Esophagus mucosa (tissue), 1 donor: ENCODE results near the gene ACOT4. TPM values are rescaled to one million over a fixed set of nuclear protein-coding genes. Genes with fewer than 3 reads are reported as not detected.
A peak's percentile ranks its signal among the peaks of the same experiment; 100 is the strongest.
"Not testable (repeated sequence)": the region's sequence is repeated elsewhere in the genome, so short reads cannot be mapped to it uniquely, and the experiment has no call there.

Experiments
- ATAC-seq: fragments of 200-7000 bp; cut with Tn5 transposase; one replicate; pipeline ENCODE4 v1.9.1; 2020
- total RNA-seq: library from RNA; stranded (reverse); gene quantifications from one replicate; pipeline ENCODE4 v1.2.4, GENCODE V29; 2023
- donor health status: DM: yes; HTN: yes; CAD: no.

Gene ACOT4
- total RNA-seq, 1 donor from 2014 or later: 1.0 TPM

DNA sequence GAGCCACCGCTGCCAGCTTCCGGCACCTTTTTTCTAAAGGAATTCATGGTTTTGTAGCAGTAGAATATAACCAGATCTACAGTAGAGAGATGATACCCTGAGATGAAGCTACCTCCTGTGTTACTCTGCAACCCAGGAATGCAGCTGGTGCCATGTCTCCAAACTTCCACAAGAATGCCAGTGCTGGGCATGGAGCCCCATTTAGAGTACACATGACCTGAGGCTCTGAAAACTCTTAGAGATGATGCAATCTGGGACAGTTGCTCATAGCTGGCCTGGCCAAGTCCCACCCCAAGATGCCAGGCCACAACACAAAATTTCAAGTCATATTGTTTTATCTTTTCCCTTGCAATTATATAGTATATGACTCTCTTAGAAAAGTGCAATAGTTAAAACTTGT, 14.5 kb upstream of the ACOT4 start:
- ATAC-seq: peak; percentile 24

DNA sequence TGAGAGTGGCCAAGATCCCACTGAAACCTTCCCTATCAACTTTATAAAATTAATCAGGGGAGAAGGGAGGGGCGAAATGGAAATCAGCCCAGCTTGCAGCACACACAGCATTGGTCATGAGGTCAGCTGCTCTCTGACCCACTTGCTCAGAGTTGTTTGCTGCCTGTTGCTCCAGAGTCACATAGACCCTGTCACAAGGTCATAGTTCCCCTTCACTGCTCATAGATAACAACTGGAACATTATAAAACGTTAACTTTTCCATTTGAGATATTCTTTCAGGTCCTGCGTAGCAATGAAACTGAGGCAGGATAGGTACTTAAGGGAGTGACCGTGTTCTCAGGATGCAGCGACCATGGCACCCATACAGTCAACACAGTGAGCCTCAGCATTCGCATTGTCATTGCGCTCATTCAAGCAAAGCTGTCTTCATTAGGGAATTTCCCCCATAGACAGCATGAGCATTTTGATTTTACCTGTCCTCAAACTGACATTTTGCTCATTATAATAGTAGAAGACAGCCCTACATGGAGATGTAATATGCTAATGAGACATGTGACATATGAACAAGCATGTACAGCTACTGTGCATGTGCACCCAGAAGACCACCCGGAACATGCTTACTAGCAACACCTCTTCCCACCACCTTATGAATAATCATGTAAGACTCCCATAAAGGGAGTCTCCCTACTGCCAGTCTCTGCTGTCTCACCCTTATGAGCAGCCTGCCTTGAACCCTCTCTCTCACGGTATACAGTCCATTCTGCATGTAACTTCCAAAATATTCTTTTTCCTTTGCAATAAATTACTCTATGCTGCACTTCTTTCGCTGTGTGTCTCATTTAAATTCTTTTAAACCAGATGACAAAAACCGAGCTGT, 9.3 kb upstream of the ACOT4 start:
- ATAC-seq: not testable (repeated sequence)

DNA sequence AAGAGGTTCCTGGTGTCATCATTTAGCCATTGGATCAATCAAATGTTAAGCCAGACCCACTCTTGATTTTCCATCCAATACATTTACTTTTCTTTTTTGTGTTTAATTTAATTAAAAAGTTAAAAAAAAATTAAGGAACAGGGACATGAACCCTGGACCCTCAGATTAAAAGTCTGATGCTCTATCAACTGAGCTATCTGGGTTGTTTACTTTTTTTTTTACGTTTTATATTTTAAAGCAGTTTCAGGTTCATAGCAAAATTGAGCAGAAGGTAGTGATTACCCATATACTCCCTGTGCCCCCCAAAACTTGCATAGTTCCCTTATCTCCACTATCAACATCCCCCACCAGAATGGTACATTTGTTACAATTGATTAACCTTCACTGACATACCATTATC, 3.0 kb upstream of the ACOT4 start:
- ATAC-seq: no peak

DNA sequence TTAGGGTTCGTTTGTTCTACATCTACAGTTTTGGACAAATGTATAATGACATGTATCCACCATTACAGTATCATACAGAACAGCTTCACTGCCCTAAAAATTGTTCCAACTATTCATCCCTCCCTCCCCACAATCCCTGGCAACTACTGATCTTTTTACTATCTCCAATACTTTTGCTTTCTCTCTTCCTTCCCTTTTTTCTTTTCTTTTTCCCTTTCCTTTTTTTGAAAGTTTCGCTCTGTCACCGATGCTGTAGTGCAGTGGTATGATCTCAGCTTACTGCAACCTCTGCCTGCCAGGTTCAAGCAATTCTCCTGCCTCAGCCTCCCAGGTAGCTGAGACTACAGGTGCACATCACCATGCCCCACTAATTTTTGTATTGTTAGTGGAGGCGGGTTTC, 2.6 kb upstream of the ACOT4 start:
- ATAC-seq: no peak

DNA sequence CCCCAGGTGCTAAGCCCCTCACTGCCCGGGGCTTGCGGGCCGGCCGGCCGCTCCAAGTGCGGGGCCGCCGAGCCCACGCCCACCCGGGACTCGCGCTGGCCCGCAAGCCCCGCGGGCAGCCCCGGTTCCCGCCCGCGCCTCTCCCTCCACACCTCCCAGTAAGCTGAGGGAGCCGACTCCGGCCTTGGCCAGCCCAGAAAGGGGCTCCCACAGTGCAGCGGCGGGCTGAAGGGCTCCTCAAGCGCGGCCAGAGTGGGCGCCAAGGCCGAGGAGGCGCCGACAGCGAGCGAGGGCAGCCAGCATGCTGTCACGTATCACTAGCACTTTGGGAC, 1.0 kb upstream of the ACOT4 start:
- not testable (repeated sequence) for ATAC-seq

DNA sequence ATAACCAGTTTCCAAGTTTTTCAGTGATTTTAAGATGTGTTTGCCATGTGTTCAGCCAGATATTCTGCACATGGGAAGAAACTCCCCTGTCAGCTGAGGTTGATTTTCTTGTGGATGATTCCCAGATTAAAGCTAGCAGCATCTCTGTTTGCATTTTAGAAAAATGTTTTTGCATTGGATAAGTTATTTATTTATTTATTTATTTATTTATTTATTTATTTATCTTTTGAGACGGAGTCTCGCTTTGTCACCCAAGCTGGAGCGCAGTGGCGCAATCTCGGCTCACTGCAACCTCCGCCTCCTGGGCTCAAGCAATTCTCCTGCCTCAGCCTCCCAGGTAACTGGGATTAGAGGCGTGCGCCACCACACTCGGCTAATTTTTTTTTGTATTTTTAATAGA, 2.8 kb downstream of the ACOT4 start:
- ATAC-seq: no peak

DNA sequence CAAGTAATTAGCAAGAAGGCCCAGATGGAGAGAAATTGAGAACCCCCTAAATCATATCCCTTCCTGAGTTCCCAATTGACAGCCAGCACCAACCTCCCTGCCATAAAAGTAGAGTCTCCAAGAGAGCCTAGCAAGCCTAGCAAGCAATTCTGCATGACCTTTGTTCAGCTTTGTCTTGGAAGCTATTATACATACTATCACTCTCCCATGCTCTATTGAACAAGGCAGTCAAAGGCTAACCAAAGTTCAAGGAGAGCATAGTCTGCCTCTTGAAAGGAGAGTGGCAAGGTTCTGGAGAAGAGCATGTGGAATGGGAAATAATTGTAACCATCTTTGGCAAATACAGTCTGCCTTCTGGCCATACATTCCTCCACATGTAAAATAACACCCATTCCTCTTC, 7.8 kb downstream of the ACOT4 start:
- no peak for ATAC-seq

DNA sequence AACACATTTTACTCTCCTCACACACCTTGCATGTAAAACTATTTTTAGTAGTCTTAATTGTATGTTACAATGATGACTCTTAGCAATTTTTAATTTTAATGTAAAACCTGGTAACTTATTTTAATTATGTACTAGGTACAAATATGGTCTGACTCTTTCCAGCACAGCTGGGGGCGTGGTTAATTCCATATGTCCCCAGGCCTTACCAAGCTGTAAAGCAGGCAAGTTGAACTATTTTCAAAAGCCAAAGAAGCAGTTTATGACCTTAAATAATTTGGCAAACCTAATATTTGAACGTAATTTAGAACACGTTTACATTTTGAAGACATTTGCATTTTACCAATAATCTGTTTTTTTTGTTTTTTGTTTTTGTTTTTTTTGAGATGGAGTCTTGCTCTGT, 11.3 kb downstream of the ACOT4 start:
- ATAC-seq: no peak

DNA sequence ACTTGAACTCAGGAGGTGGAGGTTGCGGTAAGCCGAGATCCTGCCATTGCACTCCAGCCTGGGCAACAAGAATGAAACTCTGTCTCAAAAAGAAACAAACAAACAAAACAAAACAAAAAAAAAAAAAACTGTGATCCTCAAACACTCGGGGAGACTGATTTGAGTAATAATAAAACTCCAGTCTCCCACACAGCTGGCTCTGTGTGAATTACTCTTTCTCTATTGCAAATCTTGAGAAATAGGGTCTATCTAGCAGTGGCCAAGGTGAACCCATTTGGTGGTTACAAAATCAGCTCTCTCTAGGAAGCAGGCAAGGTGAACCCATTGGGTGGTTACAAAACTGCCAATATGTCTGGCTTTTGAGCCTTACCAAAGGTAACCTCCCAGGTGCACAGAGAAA, 14.6 kb downstream of the ACOT4 start:
- no peak for ATAC-seq

DNA sequence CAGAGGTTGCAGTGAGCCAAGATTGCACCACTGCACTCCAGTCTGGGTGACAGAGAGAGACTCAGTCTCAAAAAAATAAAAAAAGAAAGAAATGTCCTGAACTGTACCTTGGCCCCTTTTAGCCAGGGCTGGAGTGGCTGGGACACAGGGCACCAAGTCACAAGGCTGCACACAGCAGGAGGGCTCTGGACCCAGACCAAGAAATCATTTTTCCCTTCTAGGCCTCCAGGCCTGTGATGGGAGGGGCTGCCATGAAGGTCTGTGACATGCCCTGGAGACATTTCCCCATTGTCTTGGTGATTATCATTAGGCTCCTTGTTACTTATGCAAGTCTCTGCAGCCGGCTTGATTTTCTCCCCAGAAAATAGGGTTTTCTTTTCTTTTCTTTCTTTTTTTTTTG, 15.6 kb downstream of the ACOT4 start:
- ATAC-seq: no peak

DNA sequence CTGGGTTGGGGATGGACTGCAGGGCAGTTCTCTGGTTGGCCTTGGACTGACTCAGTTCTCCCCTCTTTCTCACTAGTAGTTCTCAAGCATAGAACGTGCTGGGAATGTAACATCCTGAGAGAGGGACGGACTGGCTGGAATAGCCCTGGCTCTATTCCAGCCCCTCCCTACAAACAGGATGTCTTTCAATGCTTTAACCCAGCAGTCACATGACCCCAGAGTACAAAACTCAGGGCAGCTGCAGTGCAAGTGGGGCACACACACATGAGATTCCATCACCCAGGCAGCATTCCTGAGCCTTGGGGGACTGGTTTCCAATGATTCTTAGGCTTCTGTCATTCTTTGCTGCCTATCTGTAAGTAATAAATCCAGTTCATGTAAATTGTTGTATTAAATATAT, 19.0 kb downstream of the ACOT4 start:
- no peak for ATAC-seq

DNA sequence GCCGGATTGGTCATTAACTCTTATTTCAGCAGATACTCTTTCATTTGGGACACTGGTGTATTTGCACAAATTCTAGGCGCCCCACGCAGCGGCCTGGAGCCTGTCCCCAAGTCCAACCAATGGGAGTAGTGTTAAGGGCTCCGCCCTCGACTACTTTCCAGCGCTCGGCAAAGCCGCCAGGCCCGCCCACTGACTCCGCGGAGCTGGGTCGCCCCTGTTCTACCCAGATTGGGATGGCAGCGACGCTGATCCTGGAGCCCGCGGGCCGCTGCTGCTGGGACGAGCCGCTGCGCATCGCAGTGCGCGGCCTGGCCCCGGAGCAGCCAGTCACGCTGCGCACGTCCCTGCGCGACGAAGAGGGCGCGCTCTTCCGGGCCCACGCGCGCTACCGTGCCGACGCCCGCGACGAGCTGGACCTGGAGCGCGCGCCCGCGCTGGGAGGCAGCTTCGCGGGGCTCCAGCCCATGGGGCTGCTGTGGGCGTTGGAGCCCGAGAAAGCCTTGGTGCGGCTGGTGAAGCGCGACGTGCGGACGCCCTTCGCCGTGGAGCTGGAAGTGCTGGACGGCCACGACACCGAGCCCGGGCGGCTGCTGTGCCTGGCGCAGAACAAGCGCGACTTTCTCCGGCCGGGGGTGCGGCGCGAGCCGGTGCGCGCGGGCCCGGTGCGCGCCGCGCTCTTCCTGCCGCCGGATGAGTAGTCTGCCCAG, 20.8 kb downstream of the ACOT4 start, which contains the start of gene ACOT6:
TSS of gene ACOT6 (plus strand) at position 179 of the 707 bp plus-strand sequence. CDS start at position 234, 55 bp downstream.
- peak; percentile 86 for ATAC-seq

DNA sequence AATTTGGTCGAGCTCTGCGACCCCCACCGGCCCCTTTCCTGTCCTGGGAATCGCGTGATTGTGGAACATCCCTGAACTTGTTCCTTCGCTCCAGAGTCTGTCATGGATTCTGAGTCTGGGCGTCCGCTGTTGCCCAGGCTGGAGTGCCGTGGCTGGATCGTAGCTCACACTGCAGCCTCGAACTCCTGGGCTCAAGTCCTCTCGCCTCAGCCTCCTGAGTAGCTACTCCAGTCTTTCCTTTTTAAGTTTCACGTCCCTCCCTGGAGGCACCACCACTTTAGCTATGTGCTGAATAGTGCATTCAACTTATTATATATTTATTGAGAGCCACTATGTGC, 21.3 kb downstream of the ACOT4 start:
- ATAC-seq: no peak

DNA sequence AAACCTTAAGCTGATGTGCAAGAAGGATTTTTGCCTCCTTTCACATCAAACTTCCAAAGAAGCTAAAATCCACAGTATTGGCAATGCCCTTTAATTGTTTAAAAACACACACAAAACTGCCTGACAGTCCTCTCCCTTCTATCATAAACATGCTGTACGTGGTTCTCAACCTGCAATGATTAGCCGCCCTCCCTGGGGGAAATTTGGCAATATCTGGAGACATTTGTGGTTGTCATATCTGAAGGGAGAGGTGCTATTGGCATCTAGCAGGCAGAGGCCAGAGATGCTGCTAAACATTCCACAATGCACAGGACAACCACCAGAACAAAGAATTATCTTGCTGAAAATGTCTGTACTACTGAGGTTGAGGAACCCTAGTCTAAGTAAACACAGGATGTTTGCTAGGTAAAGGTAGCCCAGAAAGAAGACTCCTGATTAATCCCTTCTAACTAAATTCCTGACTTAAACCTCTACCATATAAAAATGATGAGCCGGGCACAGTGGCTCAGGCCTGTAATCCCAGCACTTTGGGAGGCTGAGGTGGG, 21.8 kb downstream of the ACOT4 start:
- no peak for ATAC-seq

DNA sequence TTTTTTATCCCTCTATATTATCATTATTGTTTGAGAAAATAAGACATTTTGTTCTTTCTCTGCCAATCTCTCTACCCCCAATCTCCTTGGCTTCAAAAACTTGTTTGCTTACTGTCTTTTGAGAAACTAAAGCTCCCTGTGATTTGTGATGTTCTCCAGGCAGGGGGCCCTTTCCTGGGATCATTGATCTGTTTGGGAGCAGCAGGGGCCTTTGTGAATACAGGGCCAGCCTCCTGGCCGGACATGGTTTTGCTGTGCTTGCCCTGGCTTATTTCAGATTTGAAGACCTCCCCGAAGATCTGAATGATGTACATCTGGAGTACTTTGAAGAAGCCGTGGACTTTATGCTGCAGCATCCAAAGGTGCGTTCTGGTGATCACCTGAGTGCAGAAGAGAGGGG, 25.2 kb downstream of the ACOT4 start:
- ATAC-seq: no peak

DNA sequence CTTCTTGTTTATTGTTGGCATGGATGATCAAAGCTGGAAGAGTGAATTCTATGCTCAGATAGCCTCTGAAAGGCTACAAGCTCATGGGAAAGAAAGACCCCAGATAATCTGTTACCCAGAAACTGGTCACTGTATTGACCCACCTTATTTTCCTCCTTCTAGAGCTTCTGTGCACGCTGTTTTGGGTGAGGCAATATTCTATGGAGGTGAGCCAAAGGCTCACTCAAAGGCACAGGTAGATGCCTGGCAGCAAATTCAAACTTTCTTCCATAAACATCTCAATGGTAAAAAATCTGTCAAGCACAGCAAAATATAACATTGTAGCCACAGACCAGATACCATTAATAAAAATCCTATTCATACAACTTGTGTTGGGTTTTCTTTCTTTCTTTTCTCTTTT, 27.9 kb downstream of the ACOT4 start:
- ATAC-seq: no peak

DNA sequence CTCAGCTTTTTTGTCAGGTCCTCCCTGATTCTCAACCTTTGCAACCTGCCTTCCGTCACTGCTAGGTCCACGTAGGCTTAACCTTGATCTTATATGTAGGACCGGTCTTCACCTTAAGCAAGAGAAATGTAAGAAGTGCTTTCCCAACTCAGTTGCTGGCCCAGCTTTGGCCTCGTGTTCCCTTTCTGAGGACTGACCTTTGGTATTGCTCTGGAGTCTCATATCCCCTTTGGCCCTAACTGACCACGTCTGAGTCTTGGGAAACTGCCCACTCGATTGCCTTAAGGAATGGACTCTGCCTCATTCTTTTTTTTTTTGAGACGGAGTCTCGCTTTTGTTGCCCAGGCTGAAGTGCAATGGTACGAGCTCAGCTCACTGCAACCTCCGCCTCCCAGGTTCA, 28.6 kb downstream of the ACOT4 start:
- no peak for ATAC-seq

DNA sequence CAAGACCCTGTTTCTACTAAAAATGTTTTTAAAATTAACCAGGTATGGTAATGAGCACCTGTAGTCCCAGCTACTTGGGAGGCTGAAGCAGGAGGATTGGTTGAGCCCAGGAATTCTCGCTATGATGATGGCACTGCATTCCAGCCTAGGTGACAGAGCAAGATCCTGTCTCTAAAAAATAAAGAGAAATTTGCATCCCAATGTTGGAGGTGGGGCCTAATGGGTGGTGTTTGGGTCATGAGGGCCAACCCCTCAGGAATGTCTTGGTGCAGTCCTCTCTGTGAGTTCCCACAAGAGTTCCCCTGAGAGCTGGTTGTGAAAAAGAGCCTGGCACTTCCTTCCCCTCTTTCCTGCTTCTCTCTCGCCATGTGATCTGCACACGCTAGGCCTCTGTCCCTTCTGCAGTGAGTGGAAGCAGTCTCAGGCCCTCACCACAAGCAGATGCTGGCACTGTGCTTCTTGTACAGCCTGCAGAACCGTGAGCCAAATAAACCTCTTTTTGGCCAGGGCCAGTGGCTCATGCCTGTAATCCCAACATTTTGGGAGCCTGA, 31.9 kb downstream of the ACOT4 start:
- ATAC-seq: no peak

DNA sequence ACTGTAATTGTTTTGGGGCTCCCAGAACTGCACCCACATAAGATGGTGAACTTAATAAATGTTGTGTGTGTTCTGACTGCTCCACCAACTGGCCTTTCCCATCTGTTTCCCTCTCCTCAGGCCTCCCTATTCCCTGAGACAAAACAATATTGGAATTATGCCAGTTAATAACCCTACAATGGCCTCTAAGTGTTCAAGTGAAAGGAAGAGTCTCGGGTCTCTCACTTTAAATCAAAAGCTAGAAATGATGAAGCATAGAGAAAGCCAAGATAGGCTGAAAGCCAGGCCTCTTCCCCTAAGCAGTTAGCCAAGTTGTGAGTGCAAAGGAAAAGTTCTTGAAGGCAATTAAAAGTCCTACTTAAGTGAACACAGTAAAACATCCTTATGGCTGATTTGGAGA, 34.0 kb downstream of the ACOT4 start:
- ATAC-seq: no peak

DNA sequence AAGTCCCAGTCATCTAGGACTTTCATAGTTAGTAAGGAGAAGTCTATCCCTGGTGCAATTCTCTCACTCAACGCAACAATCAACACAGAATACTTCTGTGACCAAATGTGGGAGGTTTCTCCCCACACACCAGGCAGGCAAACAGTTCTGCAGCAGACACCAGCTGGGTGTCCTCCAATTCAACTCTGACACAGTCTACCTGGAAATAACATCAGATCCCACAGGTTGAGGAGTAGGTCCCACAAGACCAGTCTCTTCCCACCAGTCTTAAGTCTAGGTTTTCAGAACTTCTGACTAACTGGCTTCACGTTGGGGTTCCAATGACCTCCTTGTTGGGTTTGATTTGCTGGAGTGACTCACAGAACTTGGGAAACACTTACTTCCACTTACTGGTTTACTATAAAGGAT, 35.5 kb downstream of the ACOT4 start:
- no peak for ATAC-seq

DNA sequence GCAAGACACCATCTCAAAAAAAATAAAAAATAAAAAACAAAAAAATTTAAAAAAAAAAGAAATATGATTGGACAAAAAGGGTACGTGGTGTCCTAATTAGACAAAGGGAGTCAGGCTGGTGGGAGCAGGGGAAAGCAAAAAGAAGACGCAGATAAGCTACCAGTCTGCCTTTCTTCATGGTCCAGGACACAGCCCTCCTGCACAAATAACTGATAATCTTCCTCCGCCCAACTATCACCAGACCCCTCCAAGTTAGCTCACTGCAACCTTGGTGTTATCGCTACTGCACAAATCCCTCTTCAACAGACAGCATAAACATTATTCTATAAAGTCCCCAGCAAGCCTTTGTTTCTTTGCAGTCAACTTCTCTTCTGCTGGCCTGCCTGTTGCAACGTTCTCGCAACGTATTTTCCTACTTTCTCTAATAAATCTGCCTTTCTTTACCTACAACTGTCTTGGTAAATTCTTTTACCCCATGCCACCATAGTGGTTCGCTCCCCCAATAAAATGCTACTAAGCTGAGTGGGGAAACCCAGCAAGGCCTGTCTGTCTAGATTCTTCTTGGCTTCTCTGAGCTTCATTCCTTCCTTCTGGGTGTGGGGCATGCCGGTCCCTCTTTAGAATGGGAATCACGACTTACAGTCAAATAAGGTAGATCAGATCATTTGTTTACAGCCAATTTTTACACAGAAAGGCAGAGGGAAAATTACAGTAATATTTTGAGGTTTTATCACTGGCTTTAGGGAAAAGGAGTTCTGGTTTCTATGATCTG, 38.5 kb downstream of the ACOT4 start:
- no peak for ATAC-seq

DNA sequence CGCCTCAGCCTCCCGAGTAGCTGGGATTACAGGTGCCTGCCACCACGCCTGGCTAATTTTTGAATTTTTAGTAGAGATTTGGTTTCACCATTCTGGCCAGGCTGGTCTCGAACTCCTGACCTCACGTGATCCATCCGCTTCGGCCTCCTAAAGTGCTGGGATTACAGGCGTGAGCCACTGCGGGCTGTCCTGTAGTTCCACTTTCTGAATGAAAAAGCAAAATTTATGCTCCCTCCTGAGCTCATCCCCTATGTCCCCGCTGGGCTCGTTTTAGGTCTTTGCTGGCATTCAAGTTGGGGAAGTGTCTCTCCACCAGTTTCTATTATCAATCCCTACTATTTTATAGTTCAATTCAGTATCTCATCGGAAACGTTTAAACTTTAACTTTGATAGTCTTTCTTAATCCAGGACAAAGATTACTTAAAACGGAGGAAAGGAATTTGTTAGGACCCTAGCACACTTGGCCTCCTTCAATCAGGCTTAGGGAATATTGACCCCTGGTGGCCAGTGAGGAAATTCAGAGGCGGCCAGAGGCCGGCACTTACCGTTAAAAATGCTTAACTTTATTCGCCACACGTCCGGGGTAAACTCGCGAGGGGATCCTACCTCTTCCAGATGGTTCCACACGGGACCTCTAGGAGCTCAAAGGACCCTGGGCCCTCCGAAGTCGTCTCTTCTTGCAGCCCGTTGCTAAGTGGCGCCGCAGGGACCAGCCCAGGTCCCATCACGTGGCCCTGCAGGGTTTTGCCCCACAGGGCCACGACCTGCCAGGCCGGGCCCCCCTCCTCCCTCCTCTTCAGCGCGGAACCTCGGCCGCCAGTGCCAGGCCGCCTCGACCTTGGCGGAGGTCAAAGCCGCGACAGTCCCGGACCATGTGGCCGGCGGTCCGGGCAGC, 41.7 kb downstream of the ACOT4 start:
- ATAC-seq: peak; percentile 69
